PC-9 (cell line): ENCODE results near the gene WDR11. TPM values are rescaled to one million over a fixed set of nuclear protein-coding genes. Genes with fewer than 3 reads are reported as not detected.

Source experiments
- BruUV-seq: library from RNA; stranded (reverse); fragments of 400-500 nt; replicated peaks from 2 replicates; lab custom pipeline; 2021; lab: Mats Ljungman, UMichigan
- CTCF ChIA-PET: fragments of 300-600 bp; sonication (Branson Sonifier 250); formaldehyde crosslinking; loops from one replicate; lab custom pipeline; 2022; ENCODE audit warnings: antibody characterized with exemption; lab: Charles Lee
- POLR2A ChIA-PET: fragments of 300-600 bp; sonication (Branson Sonifier 250); formaldehyde crosslinking; loops from one replicate; lab custom pipeline; 2022; ENCODE audit warnings: antibody characterized with exemption; ENCODE audit not compliant: unreplicated experiment; lab: Charles Lee
- DNase-seq, 2 experiments: peaks; one replicate each; pipeline versions ENCODE4 v3.0.0 to v3.0.0-alpha.2; 2015 to 2022; ENCODE audit warnings: mixed read lengths in 1 of 2
- H2AFZ ChIP-seq: fragments of 200-600 bp; sonication (generic); 2 replicates; pipeline ENCODE4 v1.8.1; 2017; ENCODE audit warnings: antibody characterized with exemption
- H3F3A ChIP-seq: fragments of 200-600 bp; sonication (generic); 2 replicates; pipeline ENCODE4 v1.8.1; 2017; ENCODE audit warnings: antibody characterized with exemption, mild to moderate bottlenecking, low read depth; ENCODE audit not compliant: insufficient read depth
- H3K27ac ChIP-seq: fragments of 200-600 bp; sonication (generic); 2 replicates; pipeline ENCODE4 v1.6.1; 2016; ENCODE audit warnings: mixed run types
- H3K27me3 ChIP-seq: fragments of 200-600 bp; sonication (generic); 2 replicates; pipeline ENCODE4 v1.6.1; 2016; ENCODE audit warnings: low read depth, mixed run types; ENCODE audit not compliant: insufficient read depth
- H3K36me3 ChIP-seq: fragments of 200-600 bp; sonication (generic); 2 replicates; pipeline ENCODE4 v1.6.1; 2016; ENCODE audit warnings: low read depth, mixed run types
- H3K4me1 ChIP-seq: fragments of 200-600 bp; sonication (generic); replicated peaks from 2 replicates; pipeline ENCODE4 v1.6.1; 2016; ENCODE audit warnings: mixed run types; ENCODE audit not compliant: insufficient read depth
- H3K4me2 ChIP-seq: fragments of 200-600 bp; sonication (generic); 2 replicates; pipeline ENCODE4 v1.6.1; 2017; ENCODE audit warnings: mixed run types
- H3K4me3 ChIP-seq: fragments of 200-600 bp; sonication (generic); 2 replicates; pipeline ENCODE4 v1.6.1; 2016; ENCODE audit warnings: mixed run types
- H3K79me2 ChIP-seq: fragments of 200-600 bp; sonication (generic); 2 replicates; pipeline ENCODE4 v1.6.1; 2017; ENCODE audit warnings: low read depth, mixed run types
- H3K9me2 ChIP-seq: fragments of 200-600 bp; sonication (generic); 2 replicates; pipeline ENCODE4 v1.8.1; 2017; ENCODE audit warnings: mild to moderate bottlenecking; ENCODE audit not compliant: insufficient read depth
- H3K9me3 ChIP-seq: fragments of 200-600 bp; sonication (generic); 2 replicates; pipeline ENCODE4 v1.8.1; 2016; ENCODE audit warnings: low read depth; ENCODE audit not compliant: insufficient read depth
- H4K20me1 ChIP-seq: fragments of 200-600 bp; sonication (generic); 2 replicates; pipeline ENCODE4 v1.8.1; 2017; ENCODE audit not compliant: insufficient read depth
- EZH2 ChIP-seq: fragments of 200-600 bp; sonication (generic); IDR thresholded peaks from 2 replicates; pipeline ENCODE4 v1.8.0; 2017; ENCODE audit warnings: antibody characterized with exemption, low read depth
- intact Hi-C: fragments of 100-400 bp; cut with micrococcal nuclease; formaldehyde crosslinking; loops from one replicate; pipeline ENCODE4 v1.10.0; 2022; ENCODE audit not compliant: unreplicated experiment
- total RNA-seq: library from RNA; stranded (reverse); gene quantifications from 2 replicates; pipeline ENCODE4 v1.2.3, GENCODE V29; 2021
- TF ChIP-seq, protein P1 (sequence below): fragments of 200-600 bp; sonication (generic); conservative IDR thresholded peaks from 2 replicates; pipeline ENCODE4 v1.6.1; 2017; ENCODE audit warnings: mixed run types, antibody characterized with exemption, mild to moderate bottlenecking, moderate library complexity

The WDR11 gene
- total RNA-seq, 1 experiment from 2014 or later: 27.4 TPM

DNA sequence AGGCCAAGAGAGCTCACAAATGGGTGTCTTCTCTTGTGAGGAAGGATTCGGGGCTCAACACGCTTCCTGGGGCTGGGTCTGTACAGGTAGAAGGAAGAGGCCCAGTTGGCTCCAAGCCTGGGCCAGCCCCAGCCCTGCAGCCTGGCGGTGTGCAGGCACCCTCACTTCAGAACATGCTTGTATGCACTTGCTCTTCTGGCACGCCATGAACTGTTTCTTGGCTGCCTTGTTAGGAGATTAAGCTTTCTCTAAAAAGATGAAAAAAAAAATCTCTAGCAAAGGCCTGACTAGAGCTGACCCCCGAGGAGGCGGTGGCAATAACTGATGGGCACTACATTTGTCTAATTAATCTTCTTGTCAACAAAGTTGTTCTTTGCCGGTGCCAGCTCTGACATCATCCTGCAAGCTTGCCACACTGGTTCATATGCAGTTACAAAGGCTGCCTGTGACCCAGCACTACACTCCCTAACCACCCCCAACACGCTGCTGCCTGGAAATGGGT lies 94.7 kb downstream of the WDR11 start:
- intact Hi-C loops: loop anchor here (10.0 kb wide), 1 partner anchor 659 kb away; no protein-coding TSS in a partner anchor
- CTCF ChIA-PET: no interaction called here
- H3K4me3 ChIP-seq: no peak overlapping the region
- H3K4me1 ChIP-seq: no peaks in the 10 kb centered on the region
- H4K20me1 ChIP-seq: no peaks in the 10 kb centered on the region
- no peak for DNase-seq
- no peak for TF ChIP-seq EZH2
- TF ChIP-seq, protein P1, sequence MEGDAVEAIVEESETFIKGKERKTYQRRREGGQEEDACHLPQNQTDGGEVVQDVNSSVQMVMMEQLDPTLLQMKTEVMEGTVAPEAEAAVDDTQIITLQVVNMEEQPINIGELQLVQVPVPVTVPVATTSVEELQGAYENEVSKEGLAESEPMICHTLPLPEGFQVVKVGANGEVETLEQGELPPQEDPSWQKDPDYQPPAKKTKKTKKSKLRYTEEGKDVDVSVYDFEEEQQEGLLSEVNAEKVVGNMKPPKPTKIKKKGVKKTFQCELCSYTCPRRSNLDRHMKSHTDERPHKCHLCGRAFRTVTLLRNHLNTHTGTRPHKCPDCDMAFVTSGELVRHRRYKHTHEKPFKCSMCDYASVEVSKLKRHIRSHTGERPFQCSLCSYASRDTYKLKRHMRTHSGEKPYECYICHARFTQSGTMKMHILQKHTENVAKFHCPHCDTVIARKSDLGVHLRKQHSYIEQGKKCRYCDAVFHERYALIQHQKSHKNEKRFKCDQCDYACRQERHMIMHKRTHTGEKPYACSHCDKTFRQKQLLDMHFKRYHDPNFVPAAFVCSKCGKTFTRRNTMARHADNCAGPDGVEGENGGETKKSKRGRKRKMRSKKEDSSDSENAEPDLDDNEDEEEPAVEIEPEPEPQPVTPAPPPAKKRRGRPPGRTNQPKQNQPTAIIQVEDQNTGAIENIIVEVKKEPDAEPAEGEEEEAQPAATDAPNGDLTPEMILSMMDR: no peak
- H3K4me2 ChIP-seq: no peak overlapping the region
- H3K9me2 ChIP-seq: no peaks in the 10 kb centered on the region
- H2AFZ ChIP-seq: no peak overlapping the region
- no peak overlapping the region for H3K27ac ChIP-seq
- BruUV-seq: no TSS peak
- peaks cover 38% of the 10 kb centered on the region for H3K27me3 ChIP-seq
- H3K79me2 ChIP-seq: no peaks in the 10 kb centered on the region
- H3K9me3 ChIP-seq: no peaks in the 10 kb centered on the region
- H3F3A ChIP-seq: no peaks in the 10 kb centered on the region
- H3K36me3 ChIP-seq: no peaks in the 10 kb centered on the region
- POLR2A ChIA-PET: no interaction called here

DNA sequence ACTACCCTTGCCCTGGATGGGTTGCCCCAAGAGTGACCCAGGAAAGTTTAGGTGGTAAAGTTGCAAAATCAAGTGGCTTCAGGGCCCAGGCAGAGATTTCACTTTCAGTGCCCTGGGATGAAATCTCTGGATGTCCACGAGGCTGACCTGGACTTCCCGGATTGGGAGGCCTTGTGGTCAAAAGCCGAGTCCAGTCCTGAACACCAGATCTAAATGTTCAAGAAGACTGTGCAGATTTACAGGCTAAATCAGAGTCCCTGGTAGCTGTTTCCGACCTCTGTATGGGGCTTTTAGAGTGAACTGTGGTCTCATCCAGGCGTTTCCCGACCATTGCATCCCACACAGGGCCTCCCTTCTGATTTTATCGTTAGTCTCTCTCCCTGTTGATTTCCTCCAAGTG lies 95.3 kb downstream of the WDR11 start:
- Histone ChIP-seq H3K4me1 (no peaks in the 10 kb centered on the region), H3K27ac (no peak overlapping the region), H3F3A (no peaks in the 10 kb centered on the region), H4K20me1 (no peaks in the 10 kb centered on the region), H3K4me3 (no peak overlapping the region), H3K27me3 (peaks cover 43% of the 10 kb centered on the region), H3K4me2 (no peak overlapping the region), H2AFZ (no peak overlapping the region), H3K36me3 (no peaks in the 10 kb centered on the region), H3K9me3 (no peaks in the 10 kb centered on the region), H3K9me2 (no peaks in the 10 kb centered on the region), H3K79me2 (no peaks in the 10 kb centered on the region)
- TF ChIP-seq EZH2: no peak
- TF ChIP-seq, protein P1: no peak
- ChIA-PET CTCF (no interaction called here), POLR2A (no interaction called here)
- intact Hi-C loops: loop anchor here (10.0 kb wide), 1 partner anchor 658 kb away; no protein-coding TSS in a partner anchor
- DNase-seq: no peak
- no TSS peak for BruUV-seq

DNA sequence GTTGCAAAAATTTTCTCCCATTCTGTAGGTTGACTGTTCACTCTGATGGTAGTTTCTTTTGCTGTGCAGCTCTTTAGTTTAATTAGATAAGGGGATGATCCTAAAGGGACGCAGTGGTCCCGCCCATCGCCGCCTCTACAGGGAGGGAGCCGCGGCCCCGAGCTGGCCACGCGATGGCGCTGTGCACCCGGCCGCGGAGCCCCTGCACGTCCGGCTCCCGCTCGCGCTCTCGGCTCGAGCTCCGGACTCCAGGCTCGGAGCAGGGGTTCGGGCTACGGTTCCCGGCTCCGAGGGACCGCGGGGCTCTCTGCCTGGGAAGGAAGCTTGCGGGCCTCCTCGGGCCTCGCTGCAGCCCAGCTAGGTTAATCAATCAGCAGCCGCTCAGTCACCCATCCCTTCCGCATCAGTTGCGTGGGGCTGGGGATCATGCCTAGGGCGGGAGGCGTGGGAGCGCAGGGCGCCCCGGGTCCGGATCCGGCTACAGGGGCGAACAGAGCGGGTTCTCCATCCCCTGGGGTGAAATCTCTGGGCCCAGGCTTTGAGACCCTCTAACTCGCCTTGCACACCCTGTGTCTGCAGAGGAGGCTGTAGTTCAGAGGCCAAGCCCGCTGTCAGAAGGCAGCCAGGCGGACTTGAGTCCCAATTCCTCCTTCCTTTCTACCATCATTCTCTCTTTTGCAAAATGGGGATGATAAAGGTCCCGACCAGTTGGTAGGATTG lies 97.9 kb downstream of the WDR11 start:
- H4K20me1 ChIP-seq: no peaks in the 10 kb centered on the region
- no peaks in the 10 kb centered on the region for H3K79me2 ChIP-seq
- no peak overlapping the region for H3K27ac ChIP-seq
- no peak for DNase-seq
- H3K27me3 ChIP-seq: peaks cover 51% of the 10 kb centered on the region
- H3K9me3 ChIP-seq: no peaks in the 10 kb centered on the region
- H3F3A ChIP-seq: no peaks in the 10 kb centered on the region
- BruUV-seq: no TSS peak
- no peaks in the 10 kb centered on the region for H3K36me3 ChIP-seq
- H3K4me1 ChIP-seq: no peaks in the 10 kb centered on the region
- CTCF ChIA-PET: no interaction called here
- POLR2A ChIA-PET: interaction anchor here (0.6 kb wide), 1 partner anchor 281 kb away, joined by 14 read pairs; no protein-coding TSS in a partner anchor
- H3K4me2 ChIP-seq: no peak overlapping the region
- TF ChIP-seq, protein P1: peak; percentile 47; the same call in 1 of the 2 replicates
- no peak for TF ChIP-seq EZH2
- no peak overlapping the region for H3K4me3 ChIP-seq
- no peak overlapping the region for H2AFZ ChIP-seq
- no peaks in the 10 kb centered on the region for H3K9me2 ChIP-seq
- intact Hi-C loops: loop anchor here (10.0 kb wide), 1 partner anchor 656 kb away; no protein-coding TSS in a partner anchor
